ENCODE results near the gene FLNB. TPM values are rescaled to one million over a fixed set of nuclear protein-coding genes. Genes with fewer than 3 reads are reported as not detected.

Gene FLNB
- total RNA-seq, 1 donor from 2014 or later = 115 TPM

DNA sequence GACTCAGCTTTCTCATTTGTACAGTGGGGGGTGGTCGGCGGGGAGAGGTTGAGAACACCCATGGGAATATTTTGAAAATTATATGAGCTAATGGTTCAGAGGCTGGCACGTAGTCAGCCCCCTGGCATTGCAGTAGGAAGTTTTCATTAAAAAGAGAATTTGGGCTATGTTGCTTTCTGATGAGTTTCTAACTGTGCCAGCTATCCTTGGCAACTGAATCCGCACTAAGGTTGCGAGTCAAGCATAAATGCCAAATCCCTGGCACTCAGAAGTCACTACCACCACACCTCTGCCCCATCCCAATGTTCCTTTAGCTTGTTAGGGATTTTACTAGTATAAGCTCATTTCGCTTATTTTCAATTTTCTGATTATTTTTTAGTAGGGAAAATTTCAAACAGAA, 111.0 kb downstream of the FLNB start:
- H3K4me3 ChIP-seq = no peak overlapping the region
- no peak overlapping the region for H3K27ac ChIP-seq
- H3K36me3 ChIP-seq = peaks cover 53% of the 10 kb centered on the region
- no peaks in the 10 kb centered on the region for H3K9me3 ChIP-seq
- ATAC-seq (no peak), DNase-seq (no peak)
- H3K27me3 ChIP-seq = no peaks in the 10 kb centered on the region
- peaks cover 33% of the 10 kb centered on the region for H3K4me1 ChIP-seq
- intact Hi-C loops (cut with DNase I) = no loop called here
- TF ChIP-seq, protein P1, sequence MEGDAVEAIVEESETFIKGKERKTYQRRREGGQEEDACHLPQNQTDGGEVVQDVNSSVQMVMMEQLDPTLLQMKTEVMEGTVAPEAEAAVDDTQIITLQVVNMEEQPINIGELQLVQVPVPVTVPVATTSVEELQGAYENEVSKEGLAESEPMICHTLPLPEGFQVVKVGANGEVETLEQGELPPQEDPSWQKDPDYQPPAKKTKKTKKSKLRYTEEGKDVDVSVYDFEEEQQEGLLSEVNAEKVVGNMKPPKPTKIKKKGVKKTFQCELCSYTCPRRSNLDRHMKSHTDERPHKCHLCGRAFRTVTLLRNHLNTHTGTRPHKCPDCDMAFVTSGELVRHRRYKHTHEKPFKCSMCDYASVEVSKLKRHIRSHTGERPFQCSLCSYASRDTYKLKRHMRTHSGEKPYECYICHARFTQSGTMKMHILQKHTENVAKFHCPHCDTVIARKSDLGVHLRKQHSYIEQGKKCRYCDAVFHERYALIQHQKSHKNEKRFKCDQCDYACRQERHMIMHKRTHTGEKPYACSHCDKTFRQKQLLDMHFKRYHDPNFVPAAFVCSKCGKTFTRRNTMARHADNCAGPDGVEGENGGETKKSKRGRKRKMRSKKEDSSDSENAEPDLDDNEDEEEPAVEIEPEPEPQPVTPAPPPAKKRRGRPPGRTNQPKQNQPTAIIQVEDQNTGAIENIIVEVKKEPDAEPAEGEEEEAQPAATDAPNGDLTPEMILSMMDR (IDR thresholded peaks at IDR 0.05) = no peak

GRCh38 chr3:58120075-58120812, 112.0 kb downstream of the FLNB start:
- Histone ChIP-seq H3K4me3 (no peak overlapping the region), H3K27me3 (no peaks in the 10 kb centered on the region), H3K4me1 (peaks cover 33% of the 10 kb centered on the region), H3K9me3 (no peaks in the 10 kb centered on the region), H3K36me3 (peaks cover 58% of the 10 kb centered on the region), H3K27ac (peak overlapping the region; percentile 13)
- ATAC-seq (peak; percentile 45), DNase-seq (no peak)
- TF ChIP-seq, protein P1 (IDR thresholded peaks at IDR 0.05) = no peak
- intact Hi-C loops (cut with DNase I) = no loop called here

- intact Hi-C loops (cut with DNase I) = no loop called here
- peak overlapping the region; percentile 13 for H3K27ac ChIP-seq
Observed at GRCh38 chr3:58121183-58121582, 113.0 kb downstream of the FLNB start.

DNA sequence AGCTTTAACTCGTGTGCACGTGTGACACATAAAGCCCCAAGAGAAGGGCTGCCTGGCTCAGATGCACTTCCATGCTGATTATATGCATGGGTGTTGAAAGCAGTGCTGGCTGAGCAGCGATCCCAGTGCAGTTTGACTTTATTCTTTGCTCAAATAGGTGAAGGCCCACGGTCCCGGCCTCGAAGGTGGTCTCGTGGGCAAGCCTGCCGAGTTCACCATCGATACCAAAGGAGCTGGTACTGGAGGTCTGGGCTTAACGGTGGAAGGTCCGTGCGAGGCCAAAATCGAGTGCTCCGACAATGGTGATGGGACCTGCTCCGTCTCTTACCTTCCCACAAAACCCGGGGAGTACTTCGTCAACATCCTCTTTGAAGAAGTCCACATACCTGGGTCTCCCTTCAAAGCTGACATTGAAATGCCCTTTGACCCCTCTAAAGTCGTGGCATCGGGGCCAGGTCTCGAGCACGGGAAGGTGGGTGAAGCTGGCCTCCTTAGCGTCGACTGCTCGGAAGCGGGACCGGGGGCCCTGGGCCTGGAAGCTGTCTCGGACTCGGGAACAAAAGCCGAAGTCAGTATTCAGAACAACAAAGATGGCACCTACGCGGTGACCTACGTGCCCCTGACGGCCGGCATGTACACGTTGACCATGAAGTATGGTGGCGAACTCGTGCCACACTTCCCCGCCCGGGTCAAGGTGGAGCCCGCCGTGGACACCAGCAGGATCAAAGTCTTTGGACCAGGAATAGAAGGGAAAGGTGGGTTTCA, 114.9 kb downstream of the FLNB start:
- TF ChIP-seq, protein P1 (IDR thresholded peaks at IDR 0.05) = no peak
- ATAC-seq = no peak
- H3K36me3 ChIP-seq = peaks cover 69% of the 10 kb centered on the region

More at GRCh38 chr3:58121183-58121582, 113.0 kb downstream of the FLNB start:
- peaks cover 33% of the 10 kb centered on the region for H3K4me1 ChIP-seq
- ATAC-seq (no peak), DNase-seq (no peak)
- peaks cover 61% of the 10 kb centered on the region for H3K36me3 ChIP-seq
- H3K27me3 ChIP-seq = no peaks in the 10 kb centered on the region
- TF ChIP-seq, protein P1 (IDR thresholded peaks at IDR 0.05) = no peak
- no peak overlapping the region for H3K4me3 ChIP-seq
- no peaks in the 10 kb centered on the region for H3K9me3 ChIP-seq

DNA sequence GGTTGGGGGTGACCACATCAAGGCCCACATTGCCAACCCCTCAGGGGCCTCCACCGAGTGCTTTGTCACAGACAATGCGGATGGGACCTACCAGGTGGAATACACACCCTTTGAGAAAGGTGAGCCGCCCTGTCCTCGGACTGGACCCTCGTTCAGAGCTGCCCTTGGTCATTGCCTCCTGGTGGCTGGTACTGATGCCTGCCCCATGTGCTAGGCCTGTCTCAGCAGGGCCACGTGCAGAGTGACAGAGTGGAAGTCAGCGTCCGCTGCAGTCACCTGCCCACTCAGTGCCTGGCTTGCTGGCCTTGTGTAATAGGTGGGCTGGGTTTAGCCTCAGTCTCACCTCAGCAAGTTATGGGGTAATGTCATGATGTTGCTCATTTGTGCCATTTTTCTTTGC, 116.2 kb downstream of the FLNB start:
- peaks cover 12% of the 10 kb centered on the region for H3K4me1 ChIP-seq
- no peak overlapping the region for H3K27ac ChIP-seq
- no peak overlapping the region for H3K4me3 ChIP-seq
- peaks cover 61% of the 10 kb centered on the region for H3K36me3 ChIP-seq
- H3K27me3 ChIP-seq = no peaks in the 10 kb centered on the region
- ATAC-seq (no peak), DNase-seq (no peak)
- TF ChIP-seq, protein P1 (IDR thresholded peaks at IDR 0.05) = no peak
- intact Hi-C loops (cut with DNase I) = no loop called here
- H3K9me3 ChIP-seq = no peaks in the 10 kb centered on the region

More for the DNA sequence above, 114.9 kb downstream of the FLNB start:
- no peaks in the 10 kb centered on the region for H3K27me3 ChIP-seq
- intact Hi-C loops (cut with DNase I) = no loop called here
- no peaks in the 10 kb centered on the region for H3K9me3 ChIP-seq
- peaks cover 21% of the 10 kb centered on the region for H3K4me1 ChIP-seq
- no peak overlapping the region for H3K4me3 ChIP-seq
- no peak for DNase-seq
- H3K27ac ChIP-seq = no peak overlapping the region

Data from upper lobe of right lung (tissue), 1 donor.